ENCODE results near the gene TSPAN11. TPM values are rescaled to one million over a fixed set of nuclear protein-coding genes. Genes with fewer than 3 reads are reported as not detected.

Gene TSPAN11
- total RNA-seq, 1 donor from 2014 or later: 2.5 TPM

- no peak for DNase-seq (ENCODE audit: extremely low spot score in 2 of 2)
- Histone ChIP-seq H3K9me3 (no peaks in the 10 kb centered on the region), H3K27ac (no peak overlapping the region), H3K4me1 (no peaks in the 10 kb centered on the region), H3K27me3 (no peaks in the 10 kb centered on the region), H3K4me3 (no peak overlapping the region), H3K36me3 (no peaks in the 10 kb centered on the region)
- intact Hi-C loops (cut with DNase I): no loop called here
- TF ChIP-seq POLR2A (IDR thresholded peaks at IDR 0.05): no peak
- no peak for TF ChIP-seq CTCF (IDR thresholded peaks at IDR 0.05)
- no peak for TF ChIP-seq POLR2AphosphoS5 (IDR thresholded peaks at IDR 0.05; ENCODE audit: insufficient read depth in 1 of 2, low read depth in 1 of 2)
These were observed 34.5 kb downstream of the TSPAN11 start for GRCh38 chr12:30961030-30961429.

GRCh38 chr12:30962047-30962446, 35.5 kb downstream of the TSPAN11 start:
- no peaks in the 10 kb centered on the region for H3K27me3 ChIP-seq
- H3K36me3 ChIP-seq: no peaks in the 10 kb centered on the region
- TF ChIP-seq POLR2A (IDR thresholded peaks at IDR 0.05) (no peak), POLR2AphosphoS5 (IDR thresholded peaks at IDR 0.05; ENCODE audit: insufficient read depth in 1 of 2, low read depth in 1 of 2) (no peak), CTCF (IDR thresholded peaks at IDR 0.05) (no peak)
- no peaks in the 10 kb centered on the region for H3K4me1 ChIP-seq
- no peak overlapping the region for H3K4me3 ChIP-seq
- intact Hi-C loops (cut with DNase I): no loop called here
- no peak for DNase-seq (ENCODE audit: extremely low spot score in 2 of 2)
- H3K9me3 ChIP-seq: no peaks in the 10 kb centered on the region
- no peak overlapping the region for H3K27ac ChIP-seq

- Histone ChIP-seq H3K27ac (no peak overlapping the region), H3K4me3 (no peak overlapping the region), H3K9me3 (no peaks in the 10 kb centered on the region), H3K27me3 (no peaks in the 10 kb centered on the region), H3K36me3 (no peaks in the 10 kb centered on the region), H3K4me1 (no peaks in the 10 kb centered on the region)
- no peak for DNase-seq (ENCODE audit: extremely low spot score in 2 of 2)
- TF ChIP-seq POLR2AphosphoS5 (IDR thresholded peaks at IDR 0.05; ENCODE audit: insufficient read depth in 1 of 2, low read depth in 1 of 2) (no peak), POLR2A (IDR thresholded peaks at IDR 0.05) (no peak), CTCF (IDR thresholded peaks at IDR 0.05) (no peak)
- intact Hi-C loops (cut with DNase I): no loop called here
These were observed 37.4 kb downstream of the TSPAN11 start for GRCh38 chr12:30963709-30964564.

GRCh38 chr12:30964896-30965612, 38.5 kb downstream of the TSPAN11 start:
- TF ChIP-seq POLR2A (IDR thresholded peaks at IDR 0.05) (no peak), POLR2AphosphoS5 (IDR thresholded peaks at IDR 0.05; ENCODE audit: insufficient read depth in 1 of 2, low read depth in 1 of 2) (no peak), CTCF (IDR thresholded peaks at IDR 0.05) (no peak)
- Histone ChIP-seq H3K4me3 (no peak overlapping the region), H3K9me3 (no peaks in the 10 kb centered on the region), H3K36me3 (no peaks in the 10 kb centered on the region), H3K27me3 (no peaks in the 10 kb centered on the region), H3K27ac (no peak overlapping the region), H3K4me1 (peaks cover 5% of the 10 kb centered on the region)
- intact Hi-C loops (cut with DNase I): no loop called here
- DNase-seq (ENCODE audit: extremely low spot score in 2 of 2): no peak

GRCh38 chr12:30965613-30965985, 39.1 kb downstream of the TSPAN11 start:
- Histone ChIP-seq H3K4me3 (no peak overlapping the region), H3K4me1 (peaks cover 10% of the 10 kb centered on the region), H3K27me3 (no peaks in the 10 kb centered on the region), H3K36me3 (no peaks in the 10 kb centered on the region), H3K27ac (no peak overlapping the region), H3K9me3 (no peaks in the 10 kb centered on the region)
- TF ChIP-seq POLR2AphosphoS5 (IDR thresholded peaks at IDR 0.05; ENCODE audit: insufficient read depth in 1 of 2, low read depth in 1 of 2) (no peak), CTCF (IDR thresholded peaks at IDR 0.05) (no peak), POLR2A (IDR thresholded peaks at IDR 0.05) (no peak)
- no peak for DNase-seq (ENCODE audit: extremely low spot score in 2 of 2)
- intact Hi-C loops (cut with DNase I): no loop called here
